Fibroblast of the aortic adventitia (primary cell): ENCODE results near the gene ZNF408. TPM values are rescaled to one million over a fixed set of nuclear protein-coding genes. Genes with fewer than 3 reads are reported as not detected.

Experiments used
- DNase-seq: peaks from one replicate; pipeline ENCODE4 v3.0.0-alpha.2; 2010; ENCODE audit warnings: low read depth
- H3K4me3 ChIP-seq: 2 replicates; pipeline ENCODE4 v1.5.1; 2011; ENCODE audit warnings: low read depth, mild to moderate bottlenecking, control low read depth, low read length, moderate library complexity
- CTCF ChIP-seq: IDR thresholded peaks from 2 replicates; pipeline ENCODE4 v1.5.1; 2011; ENCODE audit warnings: mild to moderate bottlenecking, low read length, control low read depth, inconsistent platforms; ENCODE audit not compliant: insufficient read depth
- small RNA-seq: library from RNA; depleted of rRNA; stranded (forward); fragments of <200 nt; gene quantifications from one replicate; pipeline ENCODE3, GENCODE V24; 2012
- total RNA-seq: library from RNA; depleted of rRNA; stranded (reverse); fragments of >200 nt; gene quantifications from 2 replicates; pipeline ENCODE4 v1.2.3, GENCODE V29; 2012; ENCODE audit warnings: low replicate concordance

The ZNF408 gene
- total RNA-seq, 1 donor: 9.3 TPM

GRCh38 chr11:46741600-46742484, 41.0 kb downstream of the ZNF408 start:
- no peak overlapping the region for H3K4me3 ChIP-seq
- DNase-seq: no peak
- no peak for TF ChIP-seq CTCF

GRCh38 chr11:46743043-46743442, 42.2 kb downstream of the ZNF408 start:
- no peak for TF ChIP-seq CTCF
- no peak overlapping the region for H3K4me3 ChIP-seq
- DNase-seq: no peak

- H3K4me3 ChIP-seq: no peak overlapping the region
- TF ChIP-seq CTCF: no peak
- DNase-seq: no peak
Measured at GRCh38 chr11:46743693-46744339, 43.0 kb downstream of the ZNF408 start.

- TF ChIP-seq CTCF: no peak
- H3K4me3 ChIP-seq: no peak overlapping the region
- no peak for DNase-seq
Measured at GRCh38 chr11:46745328-46745727, 44.5 kb downstream of the ZNF408 start.

GRCh38 chr11:46745995-46746394, 45.2 kb downstream of the ZNF408 start:
- TF ChIP-seq CTCF: no peak
- DNase-seq: no peak
- H3K4me3 ChIP-seq: no peak overlapping the region

GRCh38 chr11:46747150-46747549, 46.3 kb downstream of the ZNF408 start:
- H3K4me3 ChIP-seq: no peak overlapping the region
- no peak for DNase-seq
- no peak for TF ChIP-seq CTCF

Small RNA genes lying within 50 kb of the gene (small RNA-seq; reads per million reads assigned to genes)
- 0.64 reads per million, percentile 6 among the genes with 10 or more reads in this experiment for gene MIR5582

Other genes with a start within 250 kb of the ZNF408 start
- gene AMBRA1, start 107.0 kb upstream of the ZNF408 start, total RNA-seq: 18.0 and 46.9 TPM in 2 replicates
- gene HARBI1, start 83.8 kb upstream of the ZNF408 start, total RNA-seq: 4.3 and 4.5 TPM in 2 replicates
- gene ATG13, start 83.5 kb upstream of the ZNF408 start, total RNA-seq: 58.8 and 152 TPM in 2 replicates
- 52.3 and 65.2 TPM in 2 replicates for gene ARHGAP1, start 412 bp upstream of the ZNF408 start, total RNA-seq
- gene F2, start 18.2 kb downstream of the ZNF408 start, total RNA-seq: not detected in 2 replicates
- 79.5 and 83.3 TPM in 2 replicates for gene CKAP5, start 145.2 kb downstream of the ZNF408 start, total RNA-seq
- gene LRP4, start 217.5 kb downstream of the ZNF408 start, total RNA-seq: 4.7 and 9.7 TPM in 2 replicates
- 24.6 and 34.9 TPM in 2 replicates for gene CSTPP1, start 235.7 kb downstream of the ZNF408 start, total RNA-seq